MCF 10A (cell line): ENCODE results near the gene TADA3. TPM values are rescaled to one million over a fixed set of nuclear protein-coding genes. Genes with fewer than 3 reads are reported as not detected.

Experiments used
- BruUV-seq: library from RNA; stranded (reverse); fragments of 400-500 nt; replicated peaks from 2 replicates; lab custom pipeline; 2021; lab: Mats Ljungman, UMichigan
- CTCF ChIA-PET: fragments of 300-600 bp; sonication (Branson Sonifier 250); formaldehyde crosslinking; extraction: SDS; loops from one replicate; lab custom pipeline; 2021; ENCODE audit warnings: antibody characterized with exemption, inconsistent platforms; lab: Yijun Ruan, JAX
- POLR2A ChIA-PET: fragments of 300-600, 350-650 bp; sonication (Branson Sonifier 250); formaldehyde crosslinking; extraction: SDS; loops from one replicate; lab custom pipeline; 2020; ENCODE audit warnings: antibody characterized with exemption, inconsistent platforms; lab: Yijun Ruan, JAX
- DNase-seq: peaks from one replicate; pipeline ENCODE4 v3.0.0-alpha.2; 2018; ENCODE audit not compliant: unreplicated experiment
- H3K27ac Mint-ChIP-seq: one replicate; pipeline ENCODE4 v1.8.0; 2022; ENCODE audit warnings: mild to moderate bottlenecking, low read depth, mixed read lengths; ENCODE audit not compliant: unreplicated experiment
- H3K27me3 Mint-ChIP-seq: one replicate; pipeline ENCODE4 v1.8.0; 2022; ENCODE audit warnings: mixed read lengths; ENCODE audit not compliant: insufficient read depth, unreplicated experiment
- H3K36me3 Mint-ChIP-seq: one replicate; pipeline ENCODE4 v1.8.0; 2022; ENCODE audit warnings: mild to moderate bottlenecking, moderate library complexity, mixed read lengths; ENCODE audit not compliant: insufficient read depth, unreplicated experiment
- H3K4me1 Mint-ChIP-seq: one replicate; pipeline ENCODE4 v1.8.0; 2022; ENCODE audit warnings: mixed read lengths; ENCODE audit not compliant: insufficient read depth, unreplicated experiment
- H3K4me3 Mint-ChIP-seq: one replicate; pipeline ENCODE4 v1.8.0; 2022; ENCODE audit warnings: mild to moderate bottlenecking, moderate library complexity, mixed read lengths; ENCODE audit not compliant: unreplicated experiment
- H3K9me3 Mint-ChIP-seq: one replicate; pipeline ENCODE4 v1.8.0; 2022; ENCODE audit warnings: mixed read lengths; ENCODE audit not compliant: unreplicated experiment
- intact Hi-C: fragments of 100-400 bp; cut with micrococcal nuclease; formaldehyde crosslinking; loops from 2 replicates; pipeline ENCODE4 v1.14.1; 2022
- total RNA-seq: library from RNA; stranded (reverse); gene quantifications from 2 replicates; pipeline ENCODE4 v1.2.3, GENCODE V29; 2022
- TF ChIP-seq, protein P1 (sequence below): fragments of 200-600 bp; IDR thresholded peaks from one replicate; pipeline ENCODE4 v1.8.0; 2022; ENCODE audit warnings: antibody characterized with exemption, mild to moderate bottlenecking; ENCODE audit not compliant: unreplicated experiment

TADA3 gene
- total RNA-seq, 1 experiment from 2014 or later, result 77.1 TPM

DNA sequence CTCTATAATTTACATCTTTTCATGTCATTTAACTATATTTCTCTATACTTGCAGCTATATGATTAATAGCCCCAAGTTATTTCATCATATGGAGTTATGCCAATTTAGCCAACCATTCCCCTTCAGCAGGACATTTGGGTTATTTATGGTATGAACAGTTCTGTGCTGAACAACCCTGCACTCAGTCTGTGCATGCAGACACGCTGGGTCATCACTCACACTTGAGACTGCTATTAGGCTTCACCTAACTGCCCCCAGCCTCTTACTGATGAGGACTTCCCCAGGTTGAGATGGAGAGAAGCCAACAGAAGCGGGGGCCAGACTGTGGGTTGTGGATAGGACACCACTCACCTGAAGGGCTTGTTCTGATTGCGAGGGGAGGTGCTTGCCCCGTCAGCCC, 7.3 kb downstream of the TADA3 start:
- H3K27me3 Mint-ChIP-seq, result no peaks in the 10 kb centered on the region
- H3K4me1 Mint-ChIP-seq, result peaks cover 1% of the 10 kb centered on the region
- DNase-seq, result no peak
- TF ChIP-seq, protein P1, sequence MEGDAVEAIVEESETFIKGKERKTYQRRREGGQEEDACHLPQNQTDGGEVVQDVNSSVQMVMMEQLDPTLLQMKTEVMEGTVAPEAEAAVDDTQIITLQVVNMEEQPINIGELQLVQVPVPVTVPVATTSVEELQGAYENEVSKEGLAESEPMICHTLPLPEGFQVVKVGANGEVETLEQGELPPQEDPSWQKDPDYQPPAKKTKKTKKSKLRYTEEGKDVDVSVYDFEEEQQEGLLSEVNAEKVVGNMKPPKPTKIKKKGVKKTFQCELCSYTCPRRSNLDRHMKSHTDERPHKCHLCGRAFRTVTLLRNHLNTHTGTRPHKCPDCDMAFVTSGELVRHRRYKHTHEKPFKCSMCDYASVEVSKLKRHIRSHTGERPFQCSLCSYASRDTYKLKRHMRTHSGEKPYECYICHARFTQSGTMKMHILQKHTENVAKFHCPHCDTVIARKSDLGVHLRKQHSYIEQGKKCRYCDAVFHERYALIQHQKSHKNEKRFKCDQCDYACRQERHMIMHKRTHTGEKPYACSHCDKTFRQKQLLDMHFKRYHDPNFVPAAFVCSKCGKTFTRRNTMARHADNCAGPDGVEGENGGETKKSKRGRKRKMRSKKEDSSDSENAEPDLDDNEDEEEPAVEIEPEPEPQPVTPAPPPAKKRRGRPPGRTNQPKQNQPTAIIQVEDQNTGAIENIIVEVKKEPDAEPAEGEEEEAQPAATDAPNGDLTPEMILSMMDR, result no peak
- ChIA-PET CTCF (interaction anchor here (0.5 to 0.8 kb wide), 2 partner anchors 43 to 281 kb away, joined by 3 to 6 read pairs; no protein-coding TSS in a partner anchor), POLR2A (interaction anchor here (0.5 to 1.4 kb wide), 3 partner anchors 8 to 35 kb away, joined by 3 to 6 read pairs (median 4); partner anchors contain the start of genes ARPC4, OGG1 and TTLL3)
- peaks cover 51% of the 10 kb centered on the region for H3K36me3 Mint-ChIP-seq
- H3K9me3 Mint-ChIP-seq, result no peaks in the 10 kb centered on the region
- no TSS peak for BruUV-seq
- no peak overlapping the region for H3K4me3 Mint-ChIP-seq
- intact Hi-C loops, result no loop called here
- no peak overlapping the region for H3K27ac Mint-ChIP-seq

- Mint-ChIP-seq H3K36me3 (peaks cover 40% of the 10 kb centered on the region), H3K27me3 (no peaks in the 10 kb centered on the region), H3K4me3 (no peak overlapping the region), H3K9me3 (no peaks in the 10 kb centered on the region), H3K4me1 (peaks cover 2% of the 10 kb centered on the region), H3K27ac (no peak overlapping the region)
- no TSS peak for BruUV-seq
- POLR2A ChIA-PET, result no interaction called here
- TF ChIP-seq, protein P1, result no peak
- intact Hi-C loops, result no loop called here
- no peak for DNase-seq
- CTCF ChIA-PET, result interaction anchor here (0.7 kb wide), 1 partner anchor 919 kb away, joined by 6 read pairs; no protein-coding TSS in a partner anchor
Observed at GRCh38 chr3:9783954-9784353, 8.3 kb downstream of the TADA3 start.

- TF ChIP-seq, protein P1, result peak; percentile 12
- Mint-ChIP-seq H3K4me1 (peaks cover 13% of the 10 kb centered on the region), H3K27me3 (no peaks in the 10 kb centered on the region), H3K27ac (no peak overlapping the region), H3K9me3 (no peaks in the 10 kb centered on the region), H3K36me3 (peaks cover 37% of the 10 kb centered on the region), H3K4me3 (no peak overlapping the region)
- ChIA-PET POLR2A (interaction anchor here (0.7 to 1.1 kb wide), 2 partner anchors 10 to 535 kb away, joined by 3 read pairs; partner anchors contain the start of gene ARPC4), CTCF (interaction anchor here (0.7 to 1.0 kb wide), 3 partner anchors 11 to 294 kb away, joined by 3 read pairs; no protein-coding TSS in a partner anchor)
- BruUV-seq, result no TSS peak
- intact Hi-C loops, result no loop called here
- peak; percentile 25 for DNase-seq
Observed at GRCh38 chr3:9782770-9783169, 9.5 kb downstream of the TADA3 start.

GRCh38 chr3:9781978-9782603, 10.2 kb downstream of the TADA3 start:
- Mint-ChIP-seq H3K9me3 (no peaks in the 10 kb centered on the region), H3K36me3 (peaks cover 30% of the 10 kb centered on the region), H3K4me3 (no peak overlapping the region), H3K27ac (no peak overlapping the region), H3K4me1 (peaks cover 16% of the 10 kb centered on the region), H3K27me3 (no peaks in the 10 kb centered on the region)
- POLR2A ChIA-PET, result interaction anchor here (0.6 to 2.3 kb wide), 6 partner anchors 10 to 534 kb away, joined by 3 to 7 read pairs (median 3); partner anchors contain the start of genes ARPC4 and TADA3
- TF ChIP-seq, protein P1, result no peak
- no TSS peak for BruUV-seq
- intact Hi-C loops, result no loop called here
- CTCF ChIA-PET, result interaction anchor here (0.7 to 1.2 kb wide), 5 partner anchors 67 to 501 kb away, joined by 3 to 4 read pairs (median 3); partner anchors contain the start of gene CRELD1
- DNase-seq, result no peak
